Keratinocyte (primary cell): ENCODE measurements around the gene CGB7. TPM values are rescaled to one million over a fixed set of nuclear protein-coding genes. Genes with fewer than 3 reads are reported as not detected.

Source experiments
- DNase-seq: peaks from one replicate; pipeline ENCODE4 v3.0.0-alpha.2; 2011; ENCODE audit warnings: low read depth, missing footprints, low spot score
- FAIRE-seq: peaks from 2 replicates; lab custom pipeline; 2011; peaks lifted over from hg19 to GRCh38; lab: Jason Lieb, UNC
- H2AFZ ChIP-seq: 2 replicates; pipeline ENCODE4 v1.6.0; 2012; ENCODE audit warnings: low read length, control low read depth, inconsistent platforms; ENCODE audit not compliant: control insufficient read depth
- H3K27ac ChIP-seq: 2 replicates; pipeline ENCODE4 v1.5.1; 2011; ENCODE audit warnings: low read length; ENCODE audit not compliant: control insufficient read depth, insufficient read depth
- H3K27me3 ChIP-seq: 3 replicates; pipeline ENCODE4 v1.6.0; 2011; ENCODE audit warnings: low read length; ENCODE audit not compliant: control insufficient read depth, insufficient read depth; ENCODE audit errors: extremely low read depth
- H3K36me3 ChIP-seq, 2 experiments: 2 replicates in 1 of 2; 3 replicates in 1 of 2; pipeline ENCODE4 v1.5.1; 2011; ENCODE audit warnings: low read length in 2 of 2, mild to moderate bottlenecking in 1 of 2; ENCODE audit not compliant: control insufficient read depth in 2 of 2, insufficient read depth in 2 of 2; ENCODE audit errors: extremely low read depth in 1 of 2
- H3K4me1 ChIP-seq: 3 replicates; pipeline ENCODE4 v1.5.1; 2011; ENCODE audit warnings: low read length; ENCODE audit not compliant: control insufficient read depth, insufficient read depth; ENCODE audit errors: extremely low read depth
- H3K4me2 ChIP-seq: 3 replicates; pipeline ENCODE4 v1.6.0; 2011; ENCODE audit warnings: low read depth, low read length; ENCODE audit not compliant: control insufficient read depth, insufficient read depth; ENCODE audit errors: extremely low read depth
- H3K4me3 ChIP-seq, 3 experiments: fragments of 200-600 bp in 1 of 3; sonication (generic) in 1 of 3; 2 replicates in 2 of 3; 3 replicates in 1 of 3; pipeline ENCODE4 v1.5.1; 2011 to 2016; ENCODE audit warnings: low read length in 3 of 3, mild to moderate bottlenecking in 3 of 3, control low read depth in 2 of 3, inconsistent platforms in 1 of 3, low read depth in 1 of 3, mixed read lengths in 1 of 3, mixed run types in 1 of 3, moderate library complexity in 1 of 3; ENCODE audit not compliant: control insufficient read depth in 2 of 3, insufficient read depth in 2 of 3; ENCODE audit errors: extremely low read depth in 1 of 3
- H3K79me2 ChIP-seq: 2 replicates; pipeline ENCODE4 v1.6.0; 2012; ENCODE audit warnings: low read length; ENCODE audit not compliant: control insufficient read depth, insufficient read depth
- H3K9ac ChIP-seq: 3 replicates; pipeline ENCODE4 v1.6.0; 2011; ENCODE audit warnings: low read length; ENCODE audit not compliant: control insufficient read depth, insufficient read depth; ENCODE audit errors: extremely low read depth
- H3K9me1 ChIP-seq: 3 replicates; pipeline ENCODE4 v1.6.0; 2011; ENCODE audit warnings: low read length; ENCODE audit not compliant: control insufficient read depth, insufficient read depth; ENCODE audit errors: extremely low read depth
- H3K9me3 ChIP-seq: 2 replicates; pipeline ENCODE4 v1.5.1; 2012; ENCODE audit warnings: low read depth, low read length; ENCODE audit not compliant: control insufficient read depth
- H4K20me1 ChIP-seq: 3 replicates; pipeline ENCODE4 v1.6.0; 2011; ENCODE audit warnings: low read length; ENCODE audit not compliant: control insufficient read depth, insufficient read depth; ENCODE audit errors: extremely low read depth
- EZH2 ChIP-seq: IDR thresholded peaks from one replicate; pipeline ENCODE4 v1.6.1; 2012; ENCODE audit warnings: inconsistent platforms, mild to moderate bottlenecking, low read length, moderate library complexity
- dilution Hi-C: fragments of 300-500 bp; cut with MboI; formaldehyde crosslinking; loops from one replicate; pipeline ENCODE4 v1.7.0; 2020; ENCODE audit warnings: low sequenced_read_pairs; ENCODE audit not compliant: extremely low pct_ligation_motif_present
- polyA plus RNA-seq, 5 experiments: library from polyadenylated mRNA; depleted of rRNA in 3 of 5; stranded (reverse) in 3 of 5; stranded (forward) in 1 of 5; unstranded in 1 of 5; fragments of >200 nt; gene quantifications; 1 replicate in 1 of 5; 2 replicates in 3 of 5; 3 replicates in 1 of 5; pipeline versions ENCODE4 v1.2.1 to v1.2.3, GENCODE V29; 2011 to 2012; ENCODE audit warnings: missing spikeins in 2 of 5, low read depth in 1 of 5, low replicate concordance in 1 of 5
- TF ChIP-seq, protein P1 (sequence below), 3 experiments: IDR thresholded peaks in 1 of 3; conservative IDR thresholded peaks in 1 of 3; optimal IDR thresholded peaks in 1 of 3; 2 replicates in 2 of 3; 3 replicates in 1 of 3; pipeline versions ENCODE3 to v1.5.1; 2011; ENCODE audit warnings: low read length in 3 of 3, mild to moderate bottlenecking in 3 of 3, moderate library complexity in 2 of 3, control low read depth in 1 of 3, inconsistent platforms in 1 of 3; ENCODE audit not compliant: insufficient read depth in 2 of 3; ENCODE audit errors: extremely low read depth in 1 of 3

CGB7 gene
- polyA plus RNA-seq, 1 donor (not counting 4 experiments of a cell fraction or from before 2014, with no cell fraction given): 0.92 TPM

- peak within 1 kb of the TSS; percentile 80 for H3K27ac ChIP-seq
- peak within 1 kb of the TSS; percentile 70 for H3K9ac ChIP-seq
- dilution Hi-C loops: no loop called here
- H3K4me3 ChIP-seq: peak within 1 kb of the TSS; percentile 56 to 85 (median 71)
- H3K27me3 ChIP-seq: peaks cover 19% of the 10 kb centered on the region
- H3K9me1 ChIP-seq: peaks cover 2% of the 10 kb centered on the region
- no peak for TF ChIP-seq EZH2
- TF ChIP-seq, protein P1, sequence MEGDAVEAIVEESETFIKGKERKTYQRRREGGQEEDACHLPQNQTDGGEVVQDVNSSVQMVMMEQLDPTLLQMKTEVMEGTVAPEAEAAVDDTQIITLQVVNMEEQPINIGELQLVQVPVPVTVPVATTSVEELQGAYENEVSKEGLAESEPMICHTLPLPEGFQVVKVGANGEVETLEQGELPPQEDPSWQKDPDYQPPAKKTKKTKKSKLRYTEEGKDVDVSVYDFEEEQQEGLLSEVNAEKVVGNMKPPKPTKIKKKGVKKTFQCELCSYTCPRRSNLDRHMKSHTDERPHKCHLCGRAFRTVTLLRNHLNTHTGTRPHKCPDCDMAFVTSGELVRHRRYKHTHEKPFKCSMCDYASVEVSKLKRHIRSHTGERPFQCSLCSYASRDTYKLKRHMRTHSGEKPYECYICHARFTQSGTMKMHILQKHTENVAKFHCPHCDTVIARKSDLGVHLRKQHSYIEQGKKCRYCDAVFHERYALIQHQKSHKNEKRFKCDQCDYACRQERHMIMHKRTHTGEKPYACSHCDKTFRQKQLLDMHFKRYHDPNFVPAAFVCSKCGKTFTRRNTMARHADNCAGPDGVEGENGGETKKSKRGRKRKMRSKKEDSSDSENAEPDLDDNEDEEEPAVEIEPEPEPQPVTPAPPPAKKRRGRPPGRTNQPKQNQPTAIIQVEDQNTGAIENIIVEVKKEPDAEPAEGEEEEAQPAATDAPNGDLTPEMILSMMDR (optimal IDR thresholded peaks at IDR 0.05 in 1 of 3, IDR thresholded peaks at IDR 0.05 in 1 of 3, conservative IDR thresholded peaks at IDR 0.05 in 1 of 3; ENCODE audit: extremely low read depth in 1 of 3, insufficient read depth in 2 of 3, low read length in 3 of 3): peak in 2 of 3 experiments; percentile 7 to 54
- no peaks in the 10 kb centered on the region for H3K9me3 ChIP-seq
- H3K4me2 ChIP-seq: peak within 1 kb of the TSS; percentile 84
- no peaks in the 10 kb centered on the region for H4K20me1 ChIP-seq
- H3K36me3 ChIP-seq: peaks cover 3 to 4% of the 10 kb centered on the region in 2 experiments
- H3K4me1 ChIP-seq: peaks cover 12% of the 10 kb centered on the region
- FAIRE-seq: no peak
- no peak within 1 kb of the TSS for H2AFZ ChIP-seq
- DNase-seq: no peak
- no peaks in the 10 kb centered on the region for H3K79me2 ChIP-seq
Observed at GRCh38 chr19:49064768-49065611, 7.4 kb upstream of the CGB7 start, which contains the start of gene NTF4. NTF4 (minus strand) TSS chr19:49064818; CDS start chr19:49061997, 2,821 bp downstream.

GRCh38 chr19:49064029-49064629 lies 6.6 kb upstream of the CGB7 start:
- Histone ChIP-seq H4K20me1 (no peaks in the 10 kb centered on the region), H3K4me3 (peak overlapping the region; percentile 56 to 85 (median 71)), H3K36me3 (peaks cover 3 to 4% of the 10 kb centered on the region in 2 experiments), H2AFZ (no peak overlapping the region), H3K27ac (peak overlapping the region; percentile 80), H3K9ac (peak overlapping the region; percentile 70), H3K79me2 (no peaks in the 10 kb centered on the region), H3K27me3 (peaks cover 18% of the 10 kb centered on the region), H3K9me3 (no peaks in the 10 kb centered on the region), H3K4me2 (peak overlapping the region; percentile 84), H3K9me1 (peaks cover 2% of the 10 kb centered on the region), H3K4me1 (peaks cover 12% of the 10 kb centered on the region)
- dilution Hi-C loops: no loop called here
- TF ChIP-seq, protein P1 (optimal IDR thresholded peaks at IDR 0.05 in 1 of 3, IDR thresholded peaks at IDR 0.05 in 1 of 3, conservative IDR thresholded peaks at IDR 0.05 in 1 of 3; ENCODE audit: extremely low read depth in 1 of 3, insufficient read depth in 2 of 3, low read length in 3 of 3): no peak
- TF ChIP-seq EZH2: no peak
- peak; percentile 89 for FAIRE-seq
- no peak for DNase-seq
